Neural progenitor cell (in vitro differentiated cells): Measurements from ENCODE around the gene COL25A1. TPM values are rescaled to one million over a fixed set of nuclear protein-coding genes. Genes with fewer than 3 reads are reported as not detected.

Source experiments
- DNase-seq: peaks from one replicate; pipeline ENCODE4 v3.0.0-alpha.2; 2016; ENCODE audit warnings: low spot score
- H2AFZ ChIP-seq: fragments of 200-600 bp; sonication (generic); replicated peaks from 2 replicates; pipeline ENCODE4 v1.6.1; 2016; ENCODE audit warnings: antibody characterized with exemption
- H3F3A ChIP-seq: fragments of 200-600 bp; sonication (generic); 2 replicates; pipeline ENCODE4 v1.6.1; 2016; ENCODE audit warnings: antibody characterized with exemption, low read depth
- H3K27ac ChIP-seq: fragments of 200-600 bp; sonication (generic); 2 replicates; pipeline ENCODE4 v1.5.1; 2016; ENCODE audit warnings: mild to moderate bottlenecking
- H3K27me3 ChIP-seq: fragments of 200-600 bp; sonication (generic); 2 replicates; pipeline ENCODE4 v1.6.1; 2016; ENCODE audit warnings: mild to moderate bottlenecking, moderate library complexity
- H3K36me3 ChIP-seq: fragments of 200-600 bp; sonication (generic); 2 replicates; pipeline ENCODE4 v1.5.1; 2016
- H3K4me1 ChIP-seq: fragments of 200-600 bp; sonication (generic); 2 replicates; pipeline ENCODE4 v1.6.1; 2016; ENCODE audit warnings: mixed run types
- H3K4me2 ChIP-seq: fragments of 200-600 bp; sonication (generic); 2 replicates; pipeline ENCODE4 v1.6.1; 2016
- H3K4me3 ChIP-seq: fragments of 200-600 bp; sonication (generic); 2 replicates; pipeline ENCODE4 v1.5.1; 2016
- H3K79me2 ChIP-seq: fragments of 200-600 bp; sonication (generic); 2 replicates; pipeline ENCODE4 v1.6.1; 2016; ENCODE audit warnings: low read depth
- H3K9ac ChIP-seq: fragments of 200-600 bp; sonication (generic); 2 replicates; pipeline ENCODE4 v1.6.1; 2016
- H3K9me3 ChIP-seq: fragments of 200-600 bp; sonication (generic); 2 replicates; pipeline ENCODE4 v1.5.1; 2016; ENCODE audit warnings: low read depth
- H4K20me1 ChIP-seq: fragments of 200-600 bp; sonication (generic); 2 replicates; pipeline ENCODE4 v1.6.1; 2016; ENCODE audit warnings: low read depth
- H3K27ac Mint-ChIP-seq: 3 replicates; pipeline ENCODE4 v1.8.0; 2021; ENCODE audit warnings: mixed read lengths
- H3K27me3 Mint-ChIP-seq: 2 replicates; pipeline ENCODE4 v1.8.0; 2022; ENCODE audit warnings: low read depth, mild to moderate bottlenecking, inconsistent platforms, moderate library complexity, mixed read lengths; ENCODE audit not compliant: insufficient read depth
- H3K36me3 Mint-ChIP-seq: 3 replicates; pipeline ENCODE4 v1.8.0; 2021; ENCODE audit warnings: mixed read lengths
- H3K4me1 Mint-ChIP-seq: 3 replicates; pipeline ENCODE4 v1.8.0; 2021; ENCODE audit warnings: mixed read lengths
- H3K4me3 Mint-ChIP-seq: 3 replicates; pipeline ENCODE4 v1.8.0; 2021; ENCODE audit warnings: mild to moderate bottlenecking, moderate library complexity, mixed read lengths
- H3K9me3 Mint-ChIP-seq: 3 replicates; pipeline ENCODE4 v1.8.0; 2020; ENCODE audit warnings: mixed read lengths
- CTCF ChIP-seq: fragments of 200-600 bp; sonication (generic); IDR thresholded peaks from 2 replicates; pipeline ENCODE4 v1.5.1; 2017; ENCODE audit warnings: antibody characterized with exemption, mild to moderate bottlenecking
- EZH2 ChIP-seq: fragments of 200-600 bp; sonication (generic); IDR thresholded peaks from 2 replicates; pipeline ENCODE4 v1.6.1; 2017; ENCODE audit warnings: antibody characterized with exemption, mild to moderate bottlenecking, moderate library complexity
- EZH2phosphoT487 ChIP-seq: fragments of 200-600 bp; sonication (generic); IDR thresholded peaks from 2 replicates; pipeline ENCODE4 v1.6.1; 2017; ENCODE audit warnings: antibody characterized with exemption
- total RNA-seq: library from RNA; depleted of rRNA; stranded (reverse); fragments of >200 nt; gene quantifications from 2 replicates; pipeline ENCODE4 v1.2.3, GENCODE V29; 2015; ENCODE audit warnings: low replicate concordance

The COL25A1 gene
- total RNA-seq, 1 donor from 2014 or later = 1.3 TPM

- Mint-ChIP-seq H3K4me3 (no peak overlapping the region), H3K27ac (no peak overlapping the region), H3K4me1 (peaks cover 26% of the 10 kb centered on the region), H3K9me3 (no peaks in the 10 kb centered on the region), H3K27me3 (peaks cover 4% of the 10 kb centered on the region), H3K36me3 (no peaks in the 10 kb centered on the region)
- Histone ChIP-seq H3K9me3 (no peaks in the 10 kb centered on the region), H3K4me2 (no peak overlapping the region), H2AFZ (no peak overlapping the region), H3K9ac (no peak overlapping the region), H3K36me3 (no peaks in the 10 kb centered on the region), H3K4me3 (no peak overlapping the region), H3K4me1 (peaks cover 3% of the 10 kb centered on the region), H4K20me1 (no peaks in the 10 kb centered on the region), H3K27ac (no peak overlapping the region), H3K79me2 (no peaks in the 10 kb centered on the region), H3F3A (no peaks in the 10 kb centered on the region), H3K27me3 (no peaks in the 10 kb centered on the region)
- DNase-seq = no peak
- TF ChIP-seq EZH2 (no peak), CTCF (no peak), EZH2phosphoT487 (no peak)
These were observed 133.3 kb downstream of the COL25A1 start for GRCh38 chr4:109169170-109169569.

- Mint-ChIP-seq H3K4me3 (no peak overlapping the region), H3K4me1 (peaks cover 42% of the 10 kb centered on the region)
These were observed 135.9 kb downstream of the COL25A1 start for GRCh38 chr4:109166586-109166985.

GRCh38 chr4:109166126-109166525 is 136.3 kb downstream of the COL25A1 start:
- H3K27me3 ChIP-seq = no peaks in the 10 kb centered on the region
- no peak overlapping the region for H3K4me3 Mint-ChIP-seq
- no peaks in the 10 kb centered on the region for H3K79me2 ChIP-seq
- no peak overlapping the region for H3K4me3 ChIP-seq
- H3K36me3 ChIP-seq = no peaks in the 10 kb centered on the region
- no peak overlapping the region for H3K9ac ChIP-seq
- no peak overlapping the region for H3K27ac ChIP-seq
- no peaks in the 10 kb centered on the region for H4K20me1 ChIP-seq
- no peak for DNase-seq
- peaks cover 13% of the 10 kb centered on the region for H3K4me1 ChIP-seq
- no peaks in the 10 kb centered on the region for H3K9me3 Mint-ChIP-seq
- H3F3A ChIP-seq = no peaks in the 10 kb centered on the region
- H3K27ac Mint-ChIP-seq = no peak overlapping the region
- no peaks in the 10 kb centered on the region for H3K9me3 ChIP-seq
- no peaks in the 10 kb centered on the region for H3K36me3 Mint-ChIP-seq
- no peak overlapping the region for H3K4me2 ChIP-seq
- H3K27me3 Mint-ChIP-seq = peaks cover 4% of the 10 kb centered on the region
- peaks cover 43% of the 10 kb centered on the region for H3K4me1 Mint-ChIP-seq
- no peak overlapping the region for H2AFZ ChIP-seq
- no peak for TF ChIP-seq EZH2phosphoT487

More at GRCh38 chr4:109166586-109166985, 135.9 kb downstream of the COL25A1 start:
- Histone ChIP-seq H3K9ac (no peak overlapping the region), H4K20me1 (no peaks in the 10 kb centered on the region), H3K27ac (no peak overlapping the region), H3K27me3 (no peaks in the 10 kb centered on the region), H3K79me2 (no peaks in the 10 kb centered on the region), H3K4me3 (no peak overlapping the region), H3K4me2 (no peak overlapping the region), H3F3A (no peaks in the 10 kb centered on the region), H3K36me3 (no peaks in the 10 kb centered on the region), H3K4me1 (peaks cover 13% of the 10 kb centered on the region), H3K9me3 (no peaks in the 10 kb centered on the region), H2AFZ (no peak overlapping the region)
- no peaks in the 10 kb centered on the region for H3K36me3 Mint-ChIP-seq
- H3K27me3 Mint-ChIP-seq = peaks cover 4% of the 10 kb centered on the region
- DNase-seq = no peak
- H3K27ac Mint-ChIP-seq = no peak overlapping the region
- TF ChIP-seq EZH2 (no peak), EZH2phosphoT487 (no peak), CTCF (no peak)
- no peaks in the 10 kb centered on the region for H3K9me3 Mint-ChIP-seq

- Histone ChIP-seq H4K20me1 (no peaks in the 10 kb centered on the region), H3K4me1 (peaks cover 22% of the 10 kb centered on the region), H3K36me3 (no peaks in the 10 kb centered on the region), H3K27ac (no peak overlapping the region), H2AFZ (no peak overlapping the region), H3K9me3 (no peaks in the 10 kb centered on the region), H3F3A (no peaks in the 10 kb centered on the region), H3K27me3 (no peaks in the 10 kb centered on the region), H3K79me2 (no peaks in the 10 kb centered on the region), H3K9ac (no peak overlapping the region), H3K4me3 (no peak overlapping the region), H3K4me2 (no peak overlapping the region)
- H3K27ac Mint-ChIP-seq = peak overlapping the region; percentile 12
- H3K4me3 Mint-ChIP-seq = no peak overlapping the region
- no peaks in the 10 kb centered on the region for H3K9me3 Mint-ChIP-seq
- H3K4me1 Mint-ChIP-seq = peaks cover 54% of the 10 kb centered on the region
- DNase-seq = peak; percentile 76
- peaks cover 4% of the 10 kb centered on the region for H3K27me3 Mint-ChIP-seq
- no peaks in the 10 kb centered on the region for H3K36me3 Mint-ChIP-seq
- TF ChIP-seq CTCF (no peak), EZH2phosphoT487 (no peak), EZH2 (no peak)
These were observed 138.4 kb downstream of the COL25A1 start for GRCh38 chr4:109164011-109164410.
